K562 (cell line): ENCODE data around the gene TRIP10. TPM values are rescaled to one million over a fixed set of nuclear protein-coding genes. Genes with fewer than 3 reads are reported as not detected.
A peak's percentile ranks its signal among the peaks of the same experiment; 100 is the strongest.

ENCODE experiments used
- ATAC-seq: fragments of 200-7000 bp; cut with Tn5 transposase; 3 replicates; pipeline ENCODE4 v1.9.1; 2020; ENCODE audit warnings: moderate library complexity
- BruUV-seq: library from RNA; stranded (reverse); fragments of 400-500 nt; replicated peaks from 2 replicates; lab custom pipeline; 2021; lab: Mats Ljungman, UMichigan
- CTCF ChIA-PET: fragments of 300-600 bp; formaldehyde crosslinking; extraction: SDS; loops from one replicate; lab custom pipeline; 2021; ENCODE audit warnings: low intra/inter-chr PET ratio; lab: Yijun Ruan, JAX
- POLR2A ChIA-PET: fragments of 300-600, 350-650 bp; sonication (Branson Sonifier 250); formaldehyde crosslinking; extraction: SDS; loops from one replicate; lab custom pipeline; 2021; ENCODE audit warnings: antibody characterized with exemption, inconsistent platforms; lab: Yijun Ruan, JAX
- DNase-seq, 4 experiments: peaks; one replicate each; pipeline versions ENCODE4 v3.0.0 to v3.0.0-alpha.2; 2011 to 2018; ENCODE audit warnings: low spot score in 3 of 4, mixed read lengths in 3 of 4; ENCODE audit errors: extremely low read depth in 1 of 4
- FAIRE-seq: peaks from 2 replicates; lab custom pipeline; 2011; peaks lifted over from hg19 to GRCh38; lab: Jason Lieb, UNC
- H2AFZ ChIP-seq: 2 replicates; pipeline ENCODE4 v1.6.0; 2011; ENCODE audit warnings: low read depth, low read length, control low read depth, inconsistent platforms
- H3K27ac ChIP-seq: fragments of 200-600 bp; 3 replicates; pipeline ENCODE4 v1.8.0; 2011; ENCODE audit warnings: low read depth, mild to moderate bottlenecking, control low read depth, inconsistent platforms, low read length, moderate library complexity, mixed read lengths; ENCODE audit errors: extremely low read depth
- H3K27me3 ChIP-seq, 2 experiments: fragments of 300-600 bp in 1 of 2; 2 replicates in 1 of 2; 3 replicates in 1 of 2; pipeline versions ENCODE4 v1.6.0 to v1.8.0; 2011; ENCODE audit warnings: inconsistent platforms in 2 of 2, low read length in 2 of 2, mild to moderate bottlenecking in 1 of 2, mixed read lengths in 1 of 2, moderate library complexity in 1 of 2; ENCODE audit not compliant: control insufficient read depth in 2 of 2, insufficient read depth in 2 of 2
- H3K36me3 ChIP-seq: fragments of 300-600 bp; 3 replicates; pipeline ENCODE4 v1.8.0; 2011; ENCODE audit warnings: mild to moderate bottlenecking, low read length, inconsistent platforms; ENCODE audit not compliant: control insufficient read depth, insufficient read depth
- H3K4me1 ChIP-seq, 2 experiments: fragments of 200-600 bp in 1 of 2; replicated peaks in 1 of 2; 2 replicates in 1 of 2; 3 replicates in 1 of 2; pipeline versions ENCODE4 v1.5.1 to v1.8.0; 2011; ENCODE audit warnings: inconsistent platforms in 2 of 2, low read length in 2 of 2, mild to moderate bottlenecking in 1 of 2, mixed read lengths in 1 of 2, moderate library complexity in 1 of 2; ENCODE audit not compliant: control insufficient read depth in 2 of 2, insufficient read depth in 2 of 2
- H3K4me2 ChIP-seq: 2 replicates; pipeline ENCODE4 v1.6.1; 2011; ENCODE audit warnings: low read length, control low read depth, inconsistent platforms, mixed read lengths; ENCODE audit not compliant: insufficient read depth
- H3K4me3 ChIP-seq: fragments of 200-600 bp; sonication (generic), shearing (Covaris generic); 2 replicates; pipeline ENCODE4 v1.5.1; 2016; ENCODE audit warnings: control low read depth, inconsistent platforms
- H3K79me2 ChIP-seq: fragments of 200-600 bp; 3 replicates; pipeline ENCODE4 v1.8.0; 2011; ENCODE audit warnings: low read length, inconsistent platforms; ENCODE audit not compliant: control insufficient read depth, insufficient read depth
- H3K9ac ChIP-seq, 2 experiments: 2 replicates each; pipeline versions ENCODE4 v1.6.0 to v1.6.1; 2011; ENCODE audit warnings: low read depth in 2 of 2, low read length in 2 of 2, control low read depth in 1 of 2, inconsistent platforms in 1 of 2, mild to moderate bottlenecking in 1 of 2, mixed read lengths in 1 of 2; ENCODE audit not compliant: insufficient read depth in 1 of 2
- H3K9me1 ChIP-seq: one replicate; pipeline ENCODE4 v1.6.0; 2011; ENCODE audit warnings: inconsistent platforms, mild to moderate bottlenecking, low read length, moderate library complexity; ENCODE audit not compliant: control insufficient read depth, insufficient read depth
- H3K9me3 ChIP-seq: replicated peaks from 2 replicates; pipeline ENCODE4 v1.5.1; 2011; ENCODE audit warnings: low read depth, low read length, inconsistent platforms; ENCODE audit not compliant: control insufficient read depth, insufficient read depth
- H4K20me1 ChIP-seq: replicated peaks from 2 replicates; pipeline ENCODE4 v1.6.1; 2011; ENCODE audit warnings: low read length, inconsistent platforms, mixed read lengths; ENCODE audit not compliant: control insufficient read depth, insufficient read depth
- NELFE ChIP-seq: IDR thresholded peaks from 2 replicates; pipeline ENCODE4 v1.6.1; 2011; ENCODE audit warnings: mild to moderate bottlenecking; ENCODE audit not compliant: insufficient read depth, insufficient read length
- POLR2G ChIP-seq: fragments of 200-400 bp; formaldehyde crosslinking; IDR thresholded peaks from 2 replicates; pipeline ENCODE4 v1.6.1; 2017; ENCODE audit warnings: low read depth, mild to moderate bottlenecking, antibody characterized with exemption, low read length, moderate library complexity
- RBFOX2 ChIP-seq: fragments of 200-400 bp; formaldehyde crosslinking; IDR thresholded peaks from 2 replicates; pipeline ENCODE4 v1.6.1; 2017; ENCODE audit warnings: low read depth, mild to moderate bottlenecking, low read length, moderate library complexity
- TEAD2 ChIP-seq: fragments of 450-650 bp; IDR thresholded peaks from 2 replicates; pipeline ENCODE4 v1.6.1; 2016; ENCODE audit warnings: missing genetic modification characterization, control low read depth, missing compliant biosample characterization
- WGBS: fragments of 100-300 bp; shearing (Covaris generic); methylation state at CpG from one replicate; pipeline ENCODE4 v1.1.6; 2016; ENCODE audit warnings: low coverage, mixed read lengths; ENCODE audit not compliant: insufficient coverage; ENCODE audit errors: missing lambda C conversion rate; 5-methylcytosine and 5-hydroxymethylcytosine counted together
- in situ Hi-C: fragments of 300-500 bp; cut with MboI; formaldehyde crosslinking; loops from 4 replicates; pipeline ENCODE4 v1.15.0; 2018; ENCODE audit warnings: inconsistent platforms, mixed read lengths
- intact Hi-C: fragments of 100-400 bp; cut with micrococcal nuclease; formaldehyde crosslinking; loops from 2 replicates; pipeline ENCODE4 v1.14.2; 2022
- polyA plus RNA-seq, 8 experiments: library from polyadenylated mRNA; depleted of rRNA in 4 of 8; stranded (reverse) in 5 of 8; unstranded in 3 of 8; fragments of >200 nt; fragmentation: Nextera tagmentation in 2 of 8; fragmentation: Illumina TruSeq in 1 of 8; extraction: Ambion mirVana in 2 of 8; extraction: Trizol in 1 of 8; gene quantifications; 2 replicates each; pipeline versions ENCODE4 v1.2.1 to v1.2.3, GENCODE V29; 2011 to 2014; ENCODE audit warnings: inconsistent platforms in 1 of 8, missing spikeins in 1 of 8
- total RNA-seq, 7 experiments: library from RNA; depleted of rRNA in 6 of 7; stranded (reverse); fragments of >200 nt in 6 of 7; fragmentation: Illumina TruSeq in 2 of 7; extraction: Trizol in 2 of 7; gene quantifications; 2 replicates each; pipeline versions ENCODE4 v1.2.1 to v1.2.3, GENCODE V29; 2011 to 2021; ENCODE audit warnings: low replicate concordance in 1 of 7
- TF ChIP-seq, protein P1 (sequence below): fragments of 250-450 bp; sonication (Bioruptor Pico); IDR thresholded peaks from 2 replicates; pipeline ENCODE4 v1.8.0; 2022; ENCODE audit warnings: moderate library complexity, mild to moderate bottlenecking, inconsistent platforms

TRIP10 gene
- total and polyA plus RNA-seq, 9 of the 15 experiments (the other 6 are each of a cell fraction or from before 2014, with no cell fraction given), result 1.2 to 66.8 (median 36.1) TPM

DNA sequence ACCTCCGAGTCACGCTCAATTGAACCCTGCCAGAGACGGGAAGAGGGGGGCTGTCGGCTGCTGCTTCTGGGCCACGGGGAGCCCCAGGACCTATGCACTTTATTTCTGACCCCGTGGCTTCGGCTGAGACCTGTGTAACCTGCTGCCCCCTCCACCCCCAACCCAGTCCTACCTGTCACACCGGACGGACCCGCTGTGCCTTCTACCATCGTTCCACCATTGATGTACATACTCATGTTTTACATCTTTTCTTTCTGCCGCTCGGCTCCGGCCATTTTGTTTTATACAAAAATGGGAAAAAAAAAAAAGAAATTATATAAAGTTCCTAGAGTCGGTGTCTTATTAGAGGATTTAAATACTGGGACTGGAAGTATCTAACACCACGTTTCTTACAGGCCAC lies 11.7 kb downstream of the TRIP10 start:
- 91% methylated on average over 16 of the region's 16 CpGs for WGBS
- no peaks in the 10 kb centered on the region for H3K9me3 ChIP-seq
- no peaks in the 10 kb centered on the region; the same call in 1 of the 2 replicates for H4K20me1 ChIP-seq
- peaks cover 74% of the 10 kb centered on the region; the same call in 2 of the 3 replicates for H3K36me3 ChIP-seq
- H3K9ac ChIP-seq, result no peak overlapping the region
- H3K4me1 ChIP-seq, result peaks cover 0 to 35% of the 10 kb centered on the region in 2 experiments; a peak in 3 of 5 replicates
- no peak for DNase-seq
- in situ Hi-C loops, result no loop called here
- no peak overlapping the region for H3K4me2 ChIP-seq
- H2AFZ ChIP-seq, result no peak overlapping the region
- CTCF ChIA-PET, result no interaction called here
- peak; percentile 43 for TF ChIP-seq POLR2G
- TF ChIP-seq, protein P1, sequence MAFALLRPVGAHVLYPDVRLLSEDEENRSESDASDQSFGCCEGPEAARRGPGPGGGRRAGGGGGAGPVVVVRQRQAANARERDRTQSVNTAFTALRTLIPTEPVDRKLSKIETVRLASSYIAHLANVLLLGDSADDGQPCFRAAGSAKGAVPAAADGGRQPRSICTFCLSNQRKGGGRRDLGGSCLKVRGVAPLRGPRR (CRISPR knock-in tag), result no peak
- no peak for TF ChIP-seq NELFE
- TF ChIP-seq RBFOX2, result peak; percentile 41; the same call in 1 of the 2 replicates
- TF ChIP-seq TEAD2, result no peak
- TF ChIP-seq, all 486 proteins: peak for 2
- Histone ChIP-seq H3K27me3 (no peaks in the 10 kb centered on the region), H3K4me3 (no peak overlapping the region), H3K79me2 (no peaks in the 10 kb centered on the region), H3K9me1 (no peaks in the 10 kb centered on the region), H3K27ac (no peak overlapping the region)
- POLR2A ChIA-PET, result interaction anchor here (1.0 to 1.1 kb wide), 2 partner anchors 11 to 13 kb away, joined by 3 to 4 read pairs; no protein-coding TSS in a partner anchor
- no TSS peak for BruUV-seq
- FAIRE-seq, result no peak
- intact Hi-C loops, result no loop called here
- no peak for ATAC-seq
